ENCODE measurements around the gene HILPDA. TPM values are rescaled to one million over a fixed set of nuclear protein-coding genes. Genes with fewer than 3 reads are reported as not detected.

Gene HILPDA
- total RNA-seq, 2 experiments from 2014 or later, result 344 to 362 TPM

- DNase-seq, result no peak
- POLR2A ChIA-PET, result interaction anchor here (1.2 to 7.6 kb wide), 2 partner anchors 31 to 46 kb away, joined by 3 to 46 read pairs; partner anchors contain the start of gene METTL2B
- Mint-ChIP-seq H3K9me3 (no peaks in the 10 kb centered on the region), H3K27me3 (peaks cover 17% of the 10 kb centered on the region), H3K4me1 (ENCODE audit: low read depth) (peaks cover 11% of the 10 kb centered on the region), H3K36me3 (ENCODE audit: low read depth) (no peaks in the 10 kb centered on the region), H3K27ac (no peak overlapping the region), H3K4me3 (no peak overlapping the region)
- CTCF ChIA-PET, result interaction anchor here (1.0 to 15.2 kb wide), 6 partner anchors 12 to 42 kb away, joined by 3 to 345 read pairs (median 44); partner anchors contain the start of genes HILPDA and IMPDH1
- no peak for ATAC-seq
- TF ChIP-seq, protein P1, sequence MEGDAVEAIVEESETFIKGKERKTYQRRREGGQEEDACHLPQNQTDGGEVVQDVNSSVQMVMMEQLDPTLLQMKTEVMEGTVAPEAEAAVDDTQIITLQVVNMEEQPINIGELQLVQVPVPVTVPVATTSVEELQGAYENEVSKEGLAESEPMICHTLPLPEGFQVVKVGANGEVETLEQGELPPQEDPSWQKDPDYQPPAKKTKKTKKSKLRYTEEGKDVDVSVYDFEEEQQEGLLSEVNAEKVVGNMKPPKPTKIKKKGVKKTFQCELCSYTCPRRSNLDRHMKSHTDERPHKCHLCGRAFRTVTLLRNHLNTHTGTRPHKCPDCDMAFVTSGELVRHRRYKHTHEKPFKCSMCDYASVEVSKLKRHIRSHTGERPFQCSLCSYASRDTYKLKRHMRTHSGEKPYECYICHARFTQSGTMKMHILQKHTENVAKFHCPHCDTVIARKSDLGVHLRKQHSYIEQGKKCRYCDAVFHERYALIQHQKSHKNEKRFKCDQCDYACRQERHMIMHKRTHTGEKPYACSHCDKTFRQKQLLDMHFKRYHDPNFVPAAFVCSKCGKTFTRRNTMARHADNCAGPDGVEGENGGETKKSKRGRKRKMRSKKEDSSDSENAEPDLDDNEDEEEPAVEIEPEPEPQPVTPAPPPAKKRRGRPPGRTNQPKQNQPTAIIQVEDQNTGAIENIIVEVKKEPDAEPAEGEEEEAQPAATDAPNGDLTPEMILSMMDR (IDR thresholded peaks at IDR 0.05), result no peak
- intact Hi-C loops (cut with micrococcal nuclease), result no loop called here
These were observed 25.5 kb upstream of the HILPDA start for GRCh38 chr7:128430207-128430606.

DNA sequence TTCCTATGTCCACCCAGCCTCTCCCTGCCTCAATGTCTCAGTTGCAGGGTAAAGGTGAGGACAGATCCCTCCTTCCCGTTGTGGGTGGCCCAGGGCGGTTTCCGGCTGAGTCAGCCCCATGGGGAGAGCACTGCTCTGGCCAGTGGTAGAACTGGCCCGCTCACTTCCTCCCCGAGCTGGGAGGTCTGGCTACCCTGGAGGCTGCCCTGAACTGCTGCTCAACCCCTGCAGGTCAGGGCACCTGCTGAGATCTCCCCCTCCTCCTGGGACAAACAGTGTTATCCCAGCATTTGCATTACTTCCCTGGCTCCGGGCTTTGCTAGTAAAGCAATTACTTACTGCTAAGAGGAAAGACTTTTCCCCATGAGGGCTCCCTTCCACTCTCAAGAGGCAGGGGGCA, 24.5 kb upstream of the HILPDA start:
- H3K4me1 Mint-ChIP-seq (ENCODE audit: low read depth), result peaks cover 11% of the 10 kb centered on the region
- no peak for DNase-seq
- ChIA-PET POLR2A (interaction anchor here (1.2 to 7.6 kb wide), 3 partner anchors 17 to 45 kb away, joined by 3 to 46 read pairs (median 5); partner anchors contain the start of gene METTL2B), CTCF (interaction anchor here (1.1 to 15.2 kb wide), 5 partner anchors 7 to 44 kb away, joined by 3 to 345 read pairs (median 3); no protein-coding TSS in a partner anchor)
- H3K27ac Mint-ChIP-seq, result no peak overlapping the region
- no peak overlapping the region for H3K4me3 Mint-ChIP-seq
- intact Hi-C loops (cut with micrococcal nuclease), result no loop called here
- H3K9me3 Mint-ChIP-seq, result no peaks in the 10 kb centered on the region
- no peaks in the 10 kb centered on the region for H3K36me3 Mint-ChIP-seq (ENCODE audit: low read depth)
- ATAC-seq, result no peak
- TF ChIP-seq, protein P1 (IDR thresholded peaks at IDR 0.05), result no peak
- peaks cover 17% of the 10 kb centered on the region for H3K27me3 Mint-ChIP-seq

- H3K27me3 Mint-ChIP-seq, result peaks cover 17% of the 10 kb centered on the region
- ChIA-PET CTCF (interaction anchor here (1.0 to 15.2 kb wide), 6 partner anchors 8 to 46 kb away, joined by 3 to 345 read pairs (median 4); no protein-coding TSS in a partner anchor), POLR2A (interaction anchor here (1.1 to 7.6 kb wide), 3 partner anchors 10 to 29 kb away, joined by 4 to 46 read pairs (median 5); no protein-coding TSS in a partner anchor)
- intact Hi-C loops (cut with micrococcal nuclease), result no loop called here
- H3K4me1 Mint-ChIP-seq (ENCODE audit: low read depth), result peaks cover 11% of the 10 kb centered on the region
- ATAC-seq, result no peak
- no peak for DNase-seq
- no peaks in the 10 kb centered on the region for H3K36me3 Mint-ChIP-seq (ENCODE audit: low read depth)
- H3K9me3 Mint-ChIP-seq, result no peaks in the 10 kb centered on the region
- TF ChIP-seq, protein P1 (IDR thresholded peaks at IDR 0.05), result no peak
- no peak overlapping the region for H3K4me3 Mint-ChIP-seq
- H3K27ac Mint-ChIP-seq, result no peak overlapping the region
These were observed 23.9 kb upstream of the HILPDA start for GRCh38 chr7:128431754-128432153.

DNA sequence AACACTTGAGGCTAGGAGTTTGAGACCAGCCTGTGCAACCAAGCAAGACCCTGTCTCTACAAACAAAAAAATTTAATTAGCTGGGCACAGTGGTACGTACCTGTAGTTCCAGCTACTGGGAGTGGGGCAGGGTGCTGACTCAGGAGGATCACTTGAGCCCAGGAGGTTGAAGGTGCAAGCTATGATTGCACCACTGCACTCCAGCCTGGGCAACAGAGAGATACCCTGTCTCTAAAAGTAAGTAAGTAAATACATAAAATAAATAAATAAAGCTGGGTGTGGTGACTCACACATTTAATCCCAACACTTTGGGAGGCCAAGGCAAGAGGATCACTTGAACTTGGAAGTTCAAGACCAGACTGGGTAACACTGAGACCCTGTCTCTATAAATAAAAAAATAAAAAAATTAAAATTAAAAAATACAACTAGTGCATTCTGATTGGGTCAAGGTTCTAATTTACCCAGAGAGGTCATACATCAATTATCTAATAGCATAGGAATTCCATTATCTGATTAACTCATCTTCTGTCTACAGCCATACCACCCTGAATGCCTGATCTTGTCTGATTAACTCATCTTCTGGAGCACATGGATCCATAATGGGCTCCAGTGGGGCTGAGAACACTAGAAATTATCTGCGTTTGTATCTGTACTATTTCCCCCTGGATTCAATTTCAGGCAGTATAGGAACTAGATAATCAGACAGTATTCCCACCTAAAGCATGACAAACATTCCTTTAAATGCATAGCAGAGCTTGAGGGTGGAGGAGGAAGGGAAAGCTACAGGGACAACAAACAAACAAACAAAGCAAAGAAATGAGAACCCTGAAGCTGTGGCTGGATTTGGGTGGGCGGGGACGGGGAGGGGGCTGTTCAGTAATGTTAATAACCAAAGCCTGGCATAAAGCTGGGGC, 21.0 kb upstream of the HILPDA start:
- TF ChIP-seq, protein P1 (IDR thresholded peaks at IDR 0.05), result no peak
- ChIA-PET CTCF (interaction anchor here (0.6 to 15.2 kb wide), 7 partner anchors 8 to 544 kb away, joined by 3 to 345 read pairs (median 4); partner anchors contain the start of gene HILPDA), POLR2A (no interaction called here)
- Mint-ChIP-seq H3K4me1 (ENCODE audit: low read depth) (peaks cover 7% of the 10 kb centered on the region), H3K9me3 (no peaks in the 10 kb centered on the region), H3K27ac (no peak overlapping the region), H3K27me3 (peaks cover 6% of the 10 kb centered on the region), H3K36me3 (ENCODE audit: low read depth) (no peaks in the 10 kb centered on the region), H3K4me3 (no peak overlapping the region)
- DNase-seq (no peak), ATAC-seq (no peak)
- intact Hi-C loops (cut with micrococcal nuclease), result no loop called here
